AG09319 (cell line): ENCODE data around the gene PIGU.
"Not testable (repeated sequence)": the region's sequence is repeated elsewhere in the genome, so short reads cannot be mapped to it uniquely, and the experiment has no call there.

Experiments
- DNase-seq: peaks from one replicate; pipeline ENCODE4 v3.0.0-alpha.2; 2010; ENCODE audit warnings: low read depth; ENCODE audit errors: extremely low read depth
- CTCF ChIP-seq: IDR thresholded peaks from 2 replicates; pipeline ENCODE4 v1.5.1; 2011; ENCODE audit warnings: low read depth, mild to moderate bottlenecking, inconsistent platforms, low read length, moderate library complexity

Gene PIGU

GRCh38 chr20:34515484-34516246 is 161.2 kb downstream of the PIGU start:
- no peak for DNase-seq
- TF ChIP-seq CTCF = no peak

- no peak for DNase-seq
- TF ChIP-seq CTCF = no peak
These were observed 161.9 kb downstream of the PIGU start for GRCh38 chr20:34514897-34515483.

- DNase-seq = not testable (repeated sequence)
These were observed 162.9 kb downstream of the PIGU start for GRCh38 chr20:34514034-34514433.

- TF ChIP-seq CTCF = no peak
- DNase-seq = no peak
These were observed 163.9 kb downstream of the PIGU start for GRCh38 chr20:34512955-34513419.

GRCh38 chr20:34512266-34512954 is 164.5 kb downstream of the PIGU start:
- DNase-seq = no peak
- TF ChIP-seq CTCF = no peak

GRCh38 chr20:34511891-34512265 is 165.0 kb downstream of the PIGU start:
- DNase-seq = no peak
- TF ChIP-seq CTCF = no peak

GRCh38 chr20:34510575-34510974 is 166.3 kb downstream of the PIGU start:
- DNase-seq = no peak
- TF ChIP-seq CTCF = no peak
